ENCODE results near the gene ZNF616.

DNA sequence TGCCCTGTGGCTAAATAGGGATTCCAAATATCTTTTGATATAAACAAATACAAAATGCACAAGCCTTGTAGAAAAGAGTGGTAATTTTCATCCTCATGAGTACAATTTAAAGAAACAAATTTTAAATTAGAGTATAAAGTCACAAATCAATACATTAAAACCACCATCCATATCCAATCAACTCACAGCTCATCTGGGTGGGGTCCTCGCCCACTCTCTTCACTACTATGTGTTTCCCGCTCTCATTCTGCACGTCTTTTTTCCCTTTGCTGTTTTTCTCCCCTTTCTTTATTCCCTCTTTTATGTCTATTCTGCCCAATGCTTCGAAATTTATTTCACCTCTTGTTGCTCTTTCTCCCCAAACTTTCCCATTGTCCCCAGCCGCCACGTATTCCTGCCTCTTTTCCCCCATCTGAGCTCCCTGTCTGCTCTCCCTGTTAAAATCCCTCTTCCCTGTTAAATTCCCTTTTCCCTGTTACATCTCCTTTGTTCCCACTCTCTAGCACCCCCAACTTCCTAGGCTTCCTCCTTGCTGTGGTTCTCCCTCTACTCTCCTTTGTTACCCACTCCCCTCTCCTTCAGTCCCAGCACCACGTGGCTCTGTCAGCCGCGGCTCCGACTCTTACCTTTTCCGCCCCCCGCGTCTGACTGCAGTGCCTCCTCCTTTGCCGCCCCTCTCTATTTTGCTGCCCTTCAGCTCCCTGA lies 1.3 kb downstream of the ZNF616 start:
- TF ChIP-seq, protein P1, sequence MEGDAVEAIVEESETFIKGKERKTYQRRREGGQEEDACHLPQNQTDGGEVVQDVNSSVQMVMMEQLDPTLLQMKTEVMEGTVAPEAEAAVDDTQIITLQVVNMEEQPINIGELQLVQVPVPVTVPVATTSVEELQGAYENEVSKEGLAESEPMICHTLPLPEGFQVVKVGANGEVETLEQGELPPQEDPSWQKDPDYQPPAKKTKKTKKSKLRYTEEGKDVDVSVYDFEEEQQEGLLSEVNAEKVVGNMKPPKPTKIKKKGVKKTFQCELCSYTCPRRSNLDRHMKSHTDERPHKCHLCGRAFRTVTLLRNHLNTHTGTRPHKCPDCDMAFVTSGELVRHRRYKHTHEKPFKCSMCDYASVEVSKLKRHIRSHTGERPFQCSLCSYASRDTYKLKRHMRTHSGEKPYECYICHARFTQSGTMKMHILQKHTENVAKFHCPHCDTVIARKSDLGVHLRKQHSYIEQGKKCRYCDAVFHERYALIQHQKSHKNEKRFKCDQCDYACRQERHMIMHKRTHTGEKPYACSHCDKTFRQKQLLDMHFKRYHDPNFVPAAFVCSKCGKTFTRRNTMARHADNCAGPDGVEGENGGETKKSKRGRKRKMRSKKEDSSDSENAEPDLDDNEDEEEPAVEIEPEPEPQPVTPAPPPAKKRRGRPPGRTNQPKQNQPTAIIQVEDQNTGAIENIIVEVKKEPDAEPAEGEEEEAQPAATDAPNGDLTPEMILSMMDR (optimal IDR thresholded peaks at IDR 0.05 in 1 of 3, IDR thresholded peaks at IDR 0.05 in 1 of 3, conservative IDR thresholded peaks at IDR 0.05 in 1 of 3; ENCODE audit: extremely low read depth in 1 of 3, insufficient read depth in 2 of 3, low read length in 3 of 3), result no peak
- TF ChIP-seq EZH2 (IDR thresholded peaks at IDR 0.05; ENCODE audit: low read length), result no peak
